ENCODE data around the gene ANKRD33B. TPM values are rescaled to one million over a fixed set of nuclear protein-coding genes. Genes with fewer than 3 reads are reported as not detected.

The ANKRD33B gene
- total RNA-seq, 1 donor from 2014 or later = 0.83 TPM

- TF ChIP-seq CTCF (IDR thresholded peaks at IDR 0.05) = no peak
- Mint-ChIP-seq H3K27ac (ENCODE audit: unreplicated experiment) (no peak overlapping the region), H3K27me3 (ENCODE audit: unreplicated experiment) (peaks cover 8% of the 10 kb centered on the region), H3K36me3 (ENCODE audit: unreplicated experiment) (no peaks in the 10 kb centered on the region), H3K4me1 (ENCODE audit: unreplicated experiment) (peaks cover 11% of the 10 kb centered on the region), H3K9me3 (ENCODE audit: unreplicated experiment) (no peaks in the 10 kb centered on the region), H3K4me3 (ENCODE audit: unreplicated experiment) (no peak overlapping the region)
- DNase-seq (ENCODE audit: extremely low spot score, unreplicated experiment) = no peak
These were observed 30.6 kb upstream of the ANKRD33B start for GRCh38 chr5:10533226-10533625.

- H3K27ac Mint-ChIP-seq (ENCODE audit: unreplicated experiment) = no peak overlapping the region
- DNase-seq (ENCODE audit: extremely low spot score, unreplicated experiment) = no peak
- no peaks in the 10 kb centered on the region for H3K9me3 Mint-ChIP-seq (ENCODE audit: unreplicated experiment)
These were observed 29.0 kb upstream of the ANKRD33B start for GRCh38 chr5:10534561-10535530.

GRCh38 chr5:10536511-10536910 lies 27.4 kb upstream of the ANKRD33B start:
- Mint-ChIP-seq H3K4me1 (ENCODE audit: unreplicated experiment) (peaks cover 7% of the 10 kb centered on the region), H3K27me3 (ENCODE audit: unreplicated experiment) (peaks cover 15% of the 10 kb centered on the region), H3K4me3 (ENCODE audit: unreplicated experiment) (no peak overlapping the region), H3K9me3 (ENCODE audit: unreplicated experiment) (no peaks in the 10 kb centered on the region), H3K36me3 (ENCODE audit: unreplicated experiment) (no peaks in the 10 kb centered on the region), H3K27ac (ENCODE audit: unreplicated experiment) (no peak overlapping the region)
- TF ChIP-seq CTCF (IDR thresholded peaks at IDR 0.05) = no peak
- DNase-seq (ENCODE audit: extremely low spot score, unreplicated experiment) = no peak

More at GRCh38 chr5:10534561-10535530, 29.0 kb upstream of the ANKRD33B start:
- Mint-ChIP-seq H3K27me3 (ENCODE audit: unreplicated experiment) (peaks cover 11% of the 10 kb centered on the region), H3K4me3 (ENCODE audit: unreplicated experiment) (no peak overlapping the region), H3K4me1 (ENCODE audit: unreplicated experiment) (peaks cover 7% of the 10 kb centered on the region), H3K36me3 (ENCODE audit: unreplicated experiment) (no peaks in the 10 kb centered on the region)
- TF ChIP-seq CTCF (IDR thresholded peaks at IDR 0.05) = no peak

GRCh38 chr5:10536931-10537579 lies 26.8 kb upstream of the ANKRD33B start:
- Mint-ChIP-seq H3K27ac (ENCODE audit: unreplicated experiment) (no peak overlapping the region), H3K27me3 (ENCODE audit: unreplicated experiment) (peaks cover 15% of the 10 kb centered on the region), H3K4me3 (ENCODE audit: unreplicated experiment) (no peak overlapping the region), H3K4me1 (ENCODE audit: unreplicated experiment) (peaks cover 7% of the 10 kb centered on the region), H3K36me3 (ENCODE audit: unreplicated experiment) (no peaks in the 10 kb centered on the region), H3K9me3 (ENCODE audit: unreplicated experiment) (no peaks in the 10 kb centered on the region)
- DNase-seq (ENCODE audit: extremely low spot score, unreplicated experiment) = no peak
- TF ChIP-seq CTCF (IDR thresholded peaks at IDR 0.05) = no peak

GRCh38 chr5:10537624-10538023 lies 26.2 kb upstream of the ANKRD33B start:
- H3K27ac Mint-ChIP-seq (ENCODE audit: unreplicated experiment) = no peak overlapping the region

More at GRCh38 chr5:10537624-10538023, 26.2 kb upstream of the ANKRD33B start:
- Mint-ChIP-seq H3K9me3 (ENCODE audit: unreplicated experiment) (no peaks in the 10 kb centered on the region), H3K27me3 (ENCODE audit: unreplicated experiment) (peaks cover 15% of the 10 kb centered on the region), H3K4me3 (ENCODE audit: unreplicated experiment) (no peak overlapping the region), H3K4me1 (ENCODE audit: unreplicated experiment) (peaks cover 8% of the 10 kb centered on the region), H3K36me3 (ENCODE audit: unreplicated experiment) (no peaks in the 10 kb centered on the region)
- no peak for DNase-seq (ENCODE audit: extremely low spot score, unreplicated experiment)
- TF ChIP-seq CTCF (IDR thresholded peaks at IDR 0.05) = no peak

All from osteocyte (in vitro differentiated cells).